Measurements from ENCODE around the gene NLRC5.
A peak's percentile ranks its signal among the peaks of the same experiment; 100 is the strongest.
"Not testable (repeated sequence)": the region's sequence is repeated elsewhere in the genome, so short reads cannot be mapped to it uniquely, and the experiment has no call there.

NLRC5 gene

GRCh38 chr16:56998861-56999260 is 9.5 kb downstream of the NLRC5 start:
- no peak for DNase-seq (ENCODE audit: low read depth, low spot score)

- no peak for DNase-seq (ENCODE audit: low read depth, low spot score)
These were observed 10.3 kb downstream of the NLRC5 start for GRCh38 chr16:56999409-57000270.

- no peak for DNase-seq (ENCODE audit: low read depth, low spot score)
These were observed 11.1 kb downstream of the NLRC5 start for GRCh38 chr16:57000271-57001025.

GRCh38 chr16:57001026-57001679 is 11.8 kb downstream of the NLRC5 start:
- DNase-seq (ENCODE audit: low read depth, low spot score) = no peak

- DNase-seq (ENCODE audit: low read depth, low spot score) = no peak
These were observed 14.4 kb downstream of the NLRC5 start for GRCh38 chr16:57003439-57004386.

- DNase-seq (ENCODE audit: low read depth, low spot score) = no peak
These were observed 15.3 kb downstream of the NLRC5 start for GRCh38 chr16:57004387-57005250.

- DNase-seq (ENCODE audit: low read depth, low spot score) = not testable (repeated sequence)
These were observed 16.2 kb downstream of the NLRC5 start for GRCh38 chr16:57005597-57005996.

GRCh38 chr16:57007050-57007449 is 17.7 kb downstream of the NLRC5 start:
- DNase-seq (ENCODE audit: low read depth, low spot score) = no peak

- DNase-seq (ENCODE audit: low read depth, low spot score) = no peak
These were observed 18.2 kb downstream of the NLRC5 start for GRCh38 chr16:57007530-57007929.

GRCh38 chr16:57008440-57008839 is 19.1 kb downstream of the NLRC5 start:
- DNase-seq (ENCODE audit: low read depth, low spot score) = no peak

- DNase-seq (ENCODE audit: low read depth, low spot score) = no peak
These were observed 20.4 kb downstream of the NLRC5 start for GRCh38 chr16:57009643-57010170.

- peak; percentile 39 for DNase-seq (ENCODE audit: low read depth, low spot score)
These were observed 23.0 kb downstream of the NLRC5 start for GRCh38 chr16:57012353-57012752.

GRCh38 chr16:57013229-57013628 is 23.9 kb downstream of the NLRC5 start:
- DNase-seq (ENCODE audit: low read depth, low spot score) = no peak

- no peak for DNase-seq (ENCODE audit: low read depth, low spot score)
These were observed 24.5 kb downstream of the NLRC5 start for GRCh38 chr16:57013902-57014301.

- no peak for DNase-seq (ENCODE audit: low read depth, low spot score)
These were observed 26.9 kb downstream of the NLRC5 start for GRCh38 chr16:57016301-57016700.

- no peak for DNase-seq (ENCODE audit: low read depth, low spot score)
These were observed 27.5 kb downstream of the NLRC5 start for GRCh38 chr16:57016831-57017230.

- DNase-seq (ENCODE audit: low read depth, low spot score) = no peak
These were observed 27.9 kb downstream of the NLRC5 start for GRCh38 chr16:57017251-57017650.

GRCh38 chr16:57019746-57020145 is 30.4 kb downstream of the NLRC5 start:
- no peak for DNase-seq (ENCODE audit: low read depth, low spot score)

GRCh38 chr16:57020651-57021050 is 31.3 kb downstream of the NLRC5 start:
- no peak for DNase-seq (ENCODE audit: low read depth, low spot score)

GRCh38 chr16:57021757-57022156 is 32.4 kb downstream of the NLRC5 start:
- DNase-seq (ENCODE audit: low read depth, low spot score) = no peak

Measured in ELF-1 (cell line).